Fibroblast of skin of scalp (primary cell): ENCODE results near the gene COPZ1.

ENCODE experiments used
- DNase-seq: peaks from one replicate; pipeline ENCODE4 v3.0.0-alpha.2; 2013

The COPZ1 gene

GRCh38 chr12:54378796-54379397, 54.0 kb downstream of the COPZ1 start:
- DNase-seq: peak; percentile 60

GRCh38 chr12:54379398-54380201, 54.7 kb downstream of the COPZ1 start:
- DNase-seq: peak; percentile 87

GRCh38 chr12:54381136-54381535, 56.2 kb downstream of the COPZ1 start:
- DNase-seq: no peak

- peak; percentile 86 for DNase-seq
Observed at GRCh38 chr12:54383041-54383609, 58.2 kb downstream of the COPZ1 start.

GRCh38 chr12:54384591-54385041, 59.7 kb downstream of the COPZ1 start, which contains the start of gene ZNF385A:
Gene ZNF385A (minus strand): TSS chr12:54384733. CDS start chr12:54384514, 219 bp downstream.
- no peak for DNase-seq

- no peak for DNase-seq
Observed at GRCh38 chr12:54385251-54385914, 60.5 kb downstream of the COPZ1 start.

GRCh38 chr12:54386403-54387113, 61.6 kb downstream of the COPZ1 start:
- no peak for DNase-seq

- no peak for DNase-seq
Observed at GRCh38 chr12:54387114-54387467, 62.2 kb downstream of the COPZ1 start.

- DNase-seq: no peak
Observed at GRCh38 chr12:54388237-54389133, 63.6 kb downstream of the COPZ1 start.

- DNase-seq: no peak
Observed at GRCh38 chr12:54389134-54389508, 64.2 kb downstream of the COPZ1 start.

GRCh38 chr12:54389607-54390175, 64.8 kb downstream of the COPZ1 start:
- DNase-seq: no peak

- DNase-seq: no peak
Observed at GRCh38 chr12:54390176-54390667, 65.3 kb downstream of the COPZ1 start.

GRCh38 chr12:54390668-54391551, 66.0 kb downstream of the COPZ1 start:
- no peak for DNase-seq

- no peak for DNase-seq
Observed at GRCh38 chr12:54392485-54393206, 67.7 kb downstream of the COPZ1 start.

- no peak for DNase-seq
Observed at GRCh38 chr12:54393207-54393609, 68.3 kb downstream of the COPZ1 start.

- DNase-seq: no peak
Observed at GRCh38 chr12:54393743-54394142, 68.8 kb downstream of the COPZ1 start.

GRCh38 chr12:54394281-54394719, 69.4 kb downstream of the COPZ1 start:
- peak; percentile 64 for DNase-seq

- no peak for DNase-seq
Observed at GRCh38 chr12:54394986-54395385, 70.1 kb downstream of the COPZ1 start.

- DNase-seq: no peak
Observed at GRCh38 chr12:54395545-54395944, 70.6 kb downstream of the COPZ1 start.
